HCT116 (cell line): ENCODE results near the gene PLAAT3. TPM values are rescaled to one million over a fixed set of nuclear protein-coding genes. Genes with fewer than 3 reads are reported as not detected.
A peak's percentile ranks its signal among the peaks of the same experiment; 100 is the strongest.

Source experiments
- ATAC-seq: fragments of 200-7000 bp; cut with Tn5 transposase; 2 replicates; pipeline ENCODE4 v1.9.1; 2020; ENCODE audit warnings: mild to moderate bottlenecking, moderate library complexity
- BruUV-seq: library from RNA; stranded (reverse); fragments of 400-500 nt; replicated peaks from 2 replicates; lab custom pipeline; 2021; lab: Mats Ljungman, UMichigan
- CTCF ChIA-PET: fragments of 300-600 bp; sonication (Branson Sonifier 250); formaldehyde crosslinking; loops from one replicate; lab custom pipeline; 2021; ENCODE audit warnings: antibody characterized with exemption; lab: Charles Lee
- POLR2A ChIA-PET: fragments of 300-600, 350-600 bp; sonication (Branson Sonifier 250); formaldehyde crosslinking; loops from one replicate; lab custom pipeline; 2021; ENCODE audit warnings: antibody characterized with exemption; lab: Charles Lee
- RAD21 ChIA-PET, 2 experiments: fragments of 300-600 bp; sonication (Branson Sonifier 250); formaldehyde crosslinking; loops; one replicate each; lab custom pipeline; 2023; ENCODE audit warnings: low total read pairs in 2 of 2; ENCODE audit not compliant: uncharacterized antibody in 2 of 2, unreplicated experiment in 2 of 2, low non-redundant PET in 1 of 2; lab: Charles Lee
- DNase-seq: peaks from one replicate; pipeline ENCODE4 v3.0.0-alpha.2; 2010; ENCODE audit warnings: low read depth, low spot score
- H2AFZ ChIP-seq: fragments of 200-600 bp; shearing (Covaris generic), sonication (generic); 2 replicates; pipeline ENCODE4 v1.6.1; 2017; ENCODE audit warnings: low read depth, mixed run types, mixed read lengths, antibody characterized with exemption, low read length; ENCODE audit not compliant: poor library complexity, severe bottlenecking
- H3K27ac ChIP-seq: 2 replicates; pipeline ENCODE4 v1.5.1; 2012; ENCODE audit warnings: low read depth, low read length
- H3K27me3 ChIP-seq: fragments of 200-600 bp; sonication (generic); 2 replicates; pipeline ENCODE4 v1.6.1; 2016; ENCODE audit warnings: mixed run types, low read length, mixed read lengths; ENCODE audit not compliant: insufficient read depth
- H3K36me3 ChIP-seq, 2 experiments: fragments of 200-500 bp in 1 of 2; fragments of 200-600 bp in 1 of 2; sonication (Bioruptor generic) in 1 of 2; sonication (generic) in 1 of 2; 2 replicates each; pipeline versions ENCODE4 v1.5.1 to v1.6.1; 2014 to 2016; ENCODE audit warnings: low read length in 2 of 2, inconsistent platforms in 1 of 2, mixed read lengths in 1 of 2, mixed run types in 1 of 2; ENCODE audit not compliant: insufficient read depth in 2 of 2, control insufficient read depth in 1 of 2
- H3K4me1 ChIP-seq, 2 experiments: fragments of 200-600 bp in 1 of 2; sonication (generic) in 1 of 2; 2 replicates each; pipeline versions ENCODE4 v1.5.1 to v1.6.1; 2012 to 2017; ENCODE audit warnings: low read length in 2 of 2, inconsistent platforms in 1 of 2, mild to moderate bottlenecking in 1 of 2, mixed read lengths in 1 of 2, mixed run types in 1 of 2, moderate library complexity in 1 of 2; ENCODE audit not compliant: insufficient read depth in 2 of 2, control insufficient read depth in 1 of 2
- H3K4me2 ChIP-seq: fragments of 200-600 bp; sonication (generic); 2 replicates; pipeline ENCODE4 v1.6.1; 2017; ENCODE audit warnings: mixed run types, low read length, mixed read lengths
- H3K4me3 ChIP-seq, 2 experiments: fragments of 200-600 bp in 1 of 2; sonication (generic) in 1 of 2; replicated peaks in 1 of 2; 2 replicates each; pipeline ENCODE4 v1.5.1; 2011 to 2016; ENCODE audit warnings: low read length in 2 of 2, control low read depth in 1 of 2, low read depth in 1 of 2, mild to moderate bottlenecking in 1 of 2, mixed read lengths in 1 of 2, mixed run types in 1 of 2
- H3K79me2 ChIP-seq: fragments of 200-600 bp; sonication (generic); 2 replicates; pipeline ENCODE4 v1.6.1; 2017; ENCODE audit warnings: mild to moderate bottlenecking, mixed run types, low read length, moderate library complexity, mixed read lengths; ENCODE audit not compliant: insufficient read depth
- H3K9ac ChIP-seq: fragments of 200-600 bp; sonication (generic); 2 replicates; pipeline ENCODE4 v1.6.1; 2016; ENCODE audit warnings: low read length, mixed read lengths
- H3K9me2 ChIP-seq: fragments of 200-600 bp; sonication (generic), shearing (Covaris generic); 2 replicates; pipeline ENCODE4 v1.6.1; 2017; ENCODE audit warnings: mixed run types, mild to moderate bottlenecking, moderate library complexity; ENCODE audit not compliant: insufficient read depth
- H3K9me3 ChIP-seq, 2 experiments: fragments of 200-500 bp in 1 of 2; fragments of 200-600 bp in 1 of 2; sonication (Bioruptor generic) in 1 of 2; sonication (generic) in 1 of 2; 2 replicates each; pipeline ENCODE4 v1.6.1; 2014 to 2017; ENCODE audit warnings: low read length in 2 of 2, mixed read lengths in 2 of 2, inconsistent platforms in 1 of 2, low read depth in 1 of 2, mild to moderate bottlenecking in 1 of 2, mixed run types in 1 of 2, moderate library complexity in 1 of 2; ENCODE audit not compliant: control insufficient read depth in 1 of 2, insufficient read depth in 1 of 2
- H4K20me1 ChIP-seq: fragments of 200-600 bp; sonication (generic), shearing (Covaris generic); 2 replicates; pipeline ENCODE4 v1.6.1; 2017; ENCODE audit warnings: mixed run types, mild to moderate bottlenecking, moderate library complexity; ENCODE audit not compliant: insufficient read depth
- ATF3 ChIP-seq: IDR thresholded peaks from 2 replicates; pipeline ENCODE4 v1.6.1; 2012
- EGR1 ChIP-seq: IDR thresholded peaks from 2 replicates; pipeline ENCODE4 v1.6.1; 2012; ENCODE audit warnings: low read depth
- FOSL1 ChIP-seq: IDR thresholded peaks from 2 replicates; pipeline ENCODE4 v1.6.1; 2012; ENCODE audit warnings: low read depth
- POLR2AphosphoS5 ChIP-seq: IDR thresholded peaks from 2 replicates; pipeline ENCODE4 v1.6.1; 2011; ENCODE audit warnings: mild to moderate bottlenecking, low read depth, low read length, moderate library complexity
- ZFX ChIP-seq: fragments of 450-650 bp; IDR thresholded peaks from 2 replicates; pipeline ENCODE4 v1.6.1; 2017
- ZNF274 ChIP-seq: fragments of 200-500 bp; sonication (Bioruptor generic); IDR thresholded peaks from 2 replicates; pipeline ENCODE4 v1.6.1; 2014; ENCODE audit warnings: mild to moderate bottlenecking, low read depth, low read length, inconsistent platforms
- intact Hi-C: fragments of 100-400 bp; cut with micrococcal nuclease; formaldehyde crosslinking; loops from 2 replicates; pipeline ENCODE4 v1.10.0; 2022
- total RNA-seq: library from RNA; stranded (reverse); gene quantifications from one replicate; pipeline ENCODE4 v1.2.1, GENCODE V29; 2021; ENCODE audit not compliant: unreplicated experiment
- TF ChIP-seq, protein P1 (sequence below), 3 experiments: fragments of 200-600 bp in 1 of 3; sonication (generic) in 1 of 3; IDR thresholded peaks in 2 of 3; conservative IDR thresholded peaks in 1 of 3; 2 replicates each; pipeline ENCODE4 v1.5.1; 2012 to 2017; ENCODE audit warnings: low read depth in 2 of 3, low read length in 2 of 3, antibody characterized with exemption in 1 of 3, borderline replicate concordance in 1 of 3, control low read depth in 1 of 3, mild to moderate bottlenecking in 1 of 3, mixed read lengths in 1 of 3, mixed run types in 1 of 3, moderate library complexity in 1 of 3; ENCODE audit not compliant: insufficient read depth in 1 of 3

PLAAT3 gene
- total RNA-seq, 1 experiment from 2014 or later, result 31.1 TPM

GRCh38 chr11:63610604-63611394 lies 3.4 kb downstream of the PLAAT3 start:
- Histone ChIP-seq H3K27ac (no peak overlapping the region), H3K27me3 (no peaks in the 10 kb centered on the region), H3K36me3 (no peaks in the 10 kb centered on the region), H4K20me1 (no peaks in the 10 kb centered on the region), H3K79me2 (no peaks in the 10 kb centered on the region), H3K9ac (no peak overlapping the region), H3K4me1 (peaks cover 13 to 21% of the 10 kb centered on the region in 2 experiments; a peak in 3 of 4 replicates), H3K9me2 (no peaks in the 10 kb centered on the region), H3K4me3 (no peak overlapping the region), H3K4me2 (peak overlapping the region; percentile 7; the same call in 1 of the 2 replicates), H2AFZ (no peak overlapping the region), H3K9me3 (no peaks in the 10 kb centered on the region)
- intact Hi-C loops, result no loop called here
- ATAC-seq (no peak), DNase-seq (no peak)
- ChIA-PET RAD21 (no interaction called here), POLR2A (no interaction called here), CTCF (no interaction called here)
- TF ChIP-seq ATF3 (no peak), EGR1 (peak; percentile 43; the same call in 1 of the 2 replicates)
- BruUV-seq, result no TSS peak

GRCh38 chr11:63609971-63610580 lies 4.2 kb downstream of the PLAAT3 start:
- no peaks in the 10 kb centered on the region for H4K20me1 ChIP-seq
- no TSS peak for BruUV-seq
- no peaks in the 10 kb centered on the region for H3K27me3 ChIP-seq
- H3K79me2 ChIP-seq, result no peaks in the 10 kb centered on the region
- no peak overlapping the region for H3K27ac ChIP-seq
- DNase-seq, result no peak
- ChIA-PET RAD21 (no interaction called here), CTCF (no interaction called here), POLR2A (interaction anchor here (0.6 kb wide), 1 partner anchor 484 kb away, joined by 3 read pairs; no protein-coding TSS in a partner anchor)
- H3K9ac ChIP-seq, result no peak overlapping the region
- H3K4me1 ChIP-seq, result peaks cover 13 to 21% of the 10 kb centered on the region in 2 experiments; a peak in 3 of 4 replicates
- H3K4me2 ChIP-seq, result no peak overlapping the region
- intact Hi-C loops, result loop anchor here (10.0 kb wide), 1 partner anchor 125 kb away; no protein-coding TSS in a partner anchor
- H3K36me3 ChIP-seq, result no peaks in the 10 kb centered on the region
- H3K9me3 ChIP-seq, result no peaks in the 10 kb centered on the region
- TF ChIP-seq POLR2AphosphoS5 (no peak), ZFX (no peak), FOSL1 (no peak), ZNF274 (no peak)
- TF ChIP-seq, protein P1, sequence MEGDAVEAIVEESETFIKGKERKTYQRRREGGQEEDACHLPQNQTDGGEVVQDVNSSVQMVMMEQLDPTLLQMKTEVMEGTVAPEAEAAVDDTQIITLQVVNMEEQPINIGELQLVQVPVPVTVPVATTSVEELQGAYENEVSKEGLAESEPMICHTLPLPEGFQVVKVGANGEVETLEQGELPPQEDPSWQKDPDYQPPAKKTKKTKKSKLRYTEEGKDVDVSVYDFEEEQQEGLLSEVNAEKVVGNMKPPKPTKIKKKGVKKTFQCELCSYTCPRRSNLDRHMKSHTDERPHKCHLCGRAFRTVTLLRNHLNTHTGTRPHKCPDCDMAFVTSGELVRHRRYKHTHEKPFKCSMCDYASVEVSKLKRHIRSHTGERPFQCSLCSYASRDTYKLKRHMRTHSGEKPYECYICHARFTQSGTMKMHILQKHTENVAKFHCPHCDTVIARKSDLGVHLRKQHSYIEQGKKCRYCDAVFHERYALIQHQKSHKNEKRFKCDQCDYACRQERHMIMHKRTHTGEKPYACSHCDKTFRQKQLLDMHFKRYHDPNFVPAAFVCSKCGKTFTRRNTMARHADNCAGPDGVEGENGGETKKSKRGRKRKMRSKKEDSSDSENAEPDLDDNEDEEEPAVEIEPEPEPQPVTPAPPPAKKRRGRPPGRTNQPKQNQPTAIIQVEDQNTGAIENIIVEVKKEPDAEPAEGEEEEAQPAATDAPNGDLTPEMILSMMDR (IDR thresholded peaks at IDR 0.05 in 2 of 3, conservative IDR thresholded peaks at IDR 0.05 in 1 of 3; ENCODE audit: borderline replicate concordance in 1 of 3, insufficient read depth in 1 of 3, low read depth in 2 of 3, low read length in 2 of 3), result no peak
- ATAC-seq, result no peak
- H2AFZ ChIP-seq, result no peak overlapping the region
- no peak overlapping the region for H3K4me3 ChIP-seq
- H3K9me2 ChIP-seq, result no peaks in the 10 kb centered on the region
